HEK293 (cell line): ENCODE results near the gene SET.
A peak's percentile ranks its signal among the peaks of the same experiment; 100 is the strongest.

Experiments
- AEBP2 ChIP-seq: fragments of 450-650 bp; formaldehyde crosslinking; IDR thresholded peaks from 2 replicates; pipeline ENCODE4 v1.5.1; 2016; ENCODE audit warnings: missing biosample characterization, missing genetic modification characterization, borderline replicate concordance
- KLF10 ChIP-seq: fragments of 450-650 bp; IDR thresholded peaks from 2 replicates; pipeline ENCODE4 v1.5.1; 2018; ENCODE audit warnings: missing biosample characterization, mild to moderate bottlenecking, missing genetic modification characterization
- KLF9 ChIP-seq: fragments of 450-650 bp; formaldehyde crosslinking; IDR thresholded peaks from 2 replicates; pipeline ENCODE4 v1.5.1; 2016; ENCODE audit warnings: missing biosample characterization, missing genetic modification characterization, low read depth
- PRDM1 ChIP-seq: fragments of 450-650 bp; formaldehyde crosslinking; IDR thresholded peaks from 2 replicates; pipeline ENCODE4; 2016; ENCODE audit warnings: missing biosample characterization, missing genetic modification characterization
- REPIN1 ChIP-seq: fragments of 450-650 bp; formaldehyde crosslinking; IDR thresholded peaks from 2 replicates; pipeline ENCODE4 v1.5.1; 2017; ENCODE audit warnings: missing biosample characterization, missing genetic modification characterization, low read depth
- SP3 ChIP-seq: fragments of 450-650 bp; formaldehyde crosslinking; IDR thresholded peaks from 2 replicates; pipeline ENCODE4 v1.5.1; 2016; ENCODE audit warnings: missing biosample characterization, missing genetic modification characterization
- TSHZ1 ChIP-seq: fragments of 450-650 bp; formaldehyde crosslinking; IDR thresholded peaks from 2 replicates; pipeline ENCODE4 v1.5.1; 2016; ENCODE audit warnings: missing biosample characterization, missing genetic modification characterization, borderline replicate concordance
- WT1 ChIP-seq: fragments of 450-650 bp; formaldehyde crosslinking; IDR thresholded peaks from 2 replicates; pipeline ENCODE4 v1.5.1; 2016; ENCODE audit warnings: missing biosample characterization, missing genetic modification characterization
- ZBTB26 ChIP-seq: fragments of 450-650 bp; formaldehyde crosslinking; optimal IDR thresholded peaks from 2 replicates; pipeline ENCODE3; 2016; ENCODE audit warnings: missing biosample characterization, mild to moderate bottlenecking, missing genetic modification characterization
- ZFP37 ChIP-seq: fragments of 450-650 bp; formaldehyde crosslinking; IDR thresholded peaks from 2 replicates; pipeline ENCODE4 v1.5.1; 2016; ENCODE audit warnings: missing biosample characterization, missing genetic modification characterization
- ZFP69B ChIP-seq: fragments of 450-650 bp; formaldehyde crosslinking; IDR thresholded peaks from 2 replicates; pipeline ENCODE4 v1.5.1; 2016; ENCODE audit warnings: missing biosample characterization, missing genetic modification characterization
- ZNF132 ChIP-seq: fragments of 450-650 bp; formaldehyde crosslinking; IDR thresholded peaks from 2 replicates; pipeline ENCODE4 v1.5.1; 2017; ENCODE audit warnings: missing biosample characterization, missing genetic modification characterization, borderline replicate concordance
- ZNF133 ChIP-seq: fragments of 450-650 bp; formaldehyde crosslinking; IDR thresholded peaks from 2 replicates; pipeline ENCODE4 v1.5.1; 2016; ENCODE audit warnings: missing biosample characterization, missing genetic modification characterization
- ZNF239 ChIP-seq: fragments of 450-650 bp; formaldehyde crosslinking; IDR thresholded peaks from 2 replicates; pipeline ENCODE4 v1.5.1; 2016; ENCODE audit warnings: missing biosample characterization, missing genetic modification characterization
- ZNF24 ChIP-seq: fragments of 450-650 bp; formaldehyde crosslinking; IDR thresholded peaks from 2 replicates; pipeline ENCODE4 v1.5.1; 2016; ENCODE audit warnings: missing biosample characterization, missing genetic modification characterization
- ZNF311 ChIP-seq: fragments of 450-650 bp; formaldehyde crosslinking; IDR thresholded peaks from 2 replicates; pipeline ENCODE4 v1.5.1; 2017; ENCODE audit warnings: missing biosample characterization, missing genetic modification characterization, borderline replicate concordance
- ZNF449 ChIP-seq: fragments of 450-650 bp; formaldehyde crosslinking; IDR thresholded peaks from 2 replicates; pipeline ENCODE4 v1.5.1; 2017; ENCODE audit warnings: missing biosample characterization, mild to moderate bottlenecking, missing genetic modification characterization, moderate library complexity
- ZNF639 ChIP-seq: fragments of 450-650 bp; formaldehyde crosslinking; IDR thresholded peaks from 2 replicates; pipeline ENCODE4 v1.5.1; 2016; ENCODE audit warnings: missing biosample characterization, missing genetic modification characterization
- ZNF645 ChIP-seq: fragments of 450-650 bp; formaldehyde crosslinking; IDR thresholded peaks from 2 replicates; pipeline ENCODE4; 2016; ENCODE audit warnings: missing biosample characterization, missing genetic modification characterization
- ZNF677 ChIP-seq: fragments of 450-650 bp; IDR thresholded peaks from 2 replicates; pipeline ENCODE4 v1.5.0; 2018; ENCODE audit warnings: missing biosample characterization, mild to moderate bottlenecking, missing genetic modification characterization, moderate library complexity
- ZNF692 ChIP-seq: fragments of 450-650 bp; formaldehyde crosslinking; IDR thresholded peaks from 2 replicates; pipeline ENCODE4 v1.5.1; 2016; ENCODE audit warnings: missing biosample characterization, missing genetic modification characterization
- ZNF792 ChIP-seq: fragments of 450-650 bp; formaldehyde crosslinking; IDR thresholded peaks from 2 replicates; pipeline ENCODE4 v1.5.1; 2016; ENCODE audit warnings: missing biosample characterization, missing genetic modification characterization
- ZSCAN5A ChIP-seq: fragments of 450-650 bp; formaldehyde crosslinking; IDR thresholded peaks from 2 replicates; pipeline ENCODE4 v1.5.1; 2016; ENCODE audit warnings: missing biosample characterization, missing genetic modification characterization

The SET gene

GRCh38 chr9:128688501-128689292 lies at the start of gene SET (continued):
- TF ChIP-seq ZSCAN5A (tag by site-specific recombination) (no peak), ZNF677 (tag by site-specific recombination) (no peak), ZNF645 (tag by site-specific recombination) (no peak), ZBTB26 (peak; percentile 71), ZNF239 (tag by site-specific recombination) (no peak), PRDM1 (no peak), KLF10 (tag by site-specific recombination) (peak; percentile 60; the same call in 1 of the 2 replicates), SP3 (tag by site-specific recombination) (peak; percentile 38; the same call in 1 of the 2 replicates), ZNF24 (tag by site-specific recombination) (peak; percentile 80; the same call in 1 of the 2 replicates), WT1 (tag by site-specific recombination) (no peak; the same call in 1 of the 2 replicates), ZNF792 (tag by site-specific recombination) (no peak), ZFP69B (tag by site-specific recombination) (0 out of 2 replicates have a peak, but pooled peaks have one; percentile 11), ZNF692 (peak; percentile 22; the same call in 1 of the 2 replicates), ZNF639 (tag by site-specific recombination) (no peak), ZNF133 (tag by site-specific recombination) (no peak), ZFP37 (tag by site-specific recombination) (0 out of 2 replicates have a peak, but pooled peaks have one; percentile 29), TSHZ1 (tag by site-specific recombination) (0 out of 2 replicates have a peak, but pooled peaks have one; percentile 20), AEBP2 (tag by site-specific recombination) (no peak), KLF9 (tag by site-specific recombination) (peak; percentile 28; the same call in 1 of the 2 replicates), REPIN1 (tag by site-specific recombination) (no peak), ZNF449 (tag by site-specific recombination) (no peak), ZNF132 (no peak), ZNF311 (tag by site-specific recombination) (no peak)
